Colonic mucosa (tissue), 4 donors: ENCODE measurements around the gene FAM131A. TPM values are rescaled to one million over a fixed set of nuclear protein-coding genes. Genes with fewer than 3 reads are reported as not detected.

Source experiments
- DNase-seq: peaks from one replicate; pipeline ENCODE4 v3.0.0-alpha.2; 2020
- H3K27ac ChIP-seq: fragments of 200-600 bp; one replicate; pipeline ENCODE4 v1.8.0; 2021
- H3K27me3 ChIP-seq: fragments of 200-600 bp; one replicate; pipeline ENCODE4 v1.8.0; 2021
- H3K36me3 ChIP-seq: fragments of 200-600 bp; one replicate; pipeline ENCODE4 v1.8.0; 2021
- H3K4me1 ChIP-seq: fragments of 200-600 bp; one replicate; pipeline ENCODE4 v1.8.0; 2021; ENCODE audit warnings: mild to moderate bottlenecking
- H3K4me3 ChIP-seq: fragments of 200-600 bp; one replicate; pipeline ENCODE4 v1.8.0; 2021
- H3K9ac ChIP-seq, 2 donors: one replicate each; pipeline ENCODE4 v1.7.0; 2013; ENCODE audit warnings: control low read depth in 2 of 2, low read depth in 2 of 2, low read length in 2 of 2
- H3K9me3 ChIP-seq: fragments of 200-600 bp; one replicate; pipeline ENCODE4 v1.8.0; 2021
- CTCF ChIP-seq: fragments of 200-600 bp; IDR thresholded peaks from one replicate; pipeline ENCODE4 v1.8.0; 2022; ENCODE audit warnings: antibody characterized with exemption, mild to moderate bottlenecking
- intact Hi-C: fragments of 100-400 bp; cut with DNase I; formaldehyde crosslinking; loops from one replicate; pipeline ENCODE4 v1.14.1; 2022
- total RNA-seq, 2 donors: library from RNA; stranded (reverse); fragmentation: NEBNext Ultra II Directional in 1 of 2; extraction: Animal tissue kit (Norgen Biotek cat#: 25700) in 1 of 2; gene quantifications; one replicate each; pipeline ENCODE4 v1.2.1, GENCODE V29; 2021
- donor health status: healthy.
- donor health status: DM: no; HTN: no; CAD: no.
- donor health status: DM: no; HTN: no; CAD: no.

The FAM131A gene
- total RNA-seq, result 10 to 100 TPM; 15.0 to 22.0 TPM

- no peak for DNase-seq
- peak within 1 kb of the TSS; percentile 85 for H3K4me3 ChIP-seq
- no peaks in the 10 kb centered on the region for H3K27me3 ChIP-seq
- peaks cover 13% of the 10 kb centered on the region for H3K36me3 ChIP-seq
- H3K9ac ChIP-seq, result peak within 1 kb of the TSS; percentile 72 to 81
- no peak for TF ChIP-seq CTCF
- intact Hi-C loops, result no loop called here
- no peaks in the 10 kb centered on the region for H3K4me1 ChIP-seq
- peak within 1 kb of the TSS; percentile 78 for H3K27ac ChIP-seq
- H3K9me3 ChIP-seq, result no peaks in the 10 kb centered on the region
Observed at GRCh38 chr3:184337399-184337714, at the start of gene FAM131A. Gene FAM131A, plus strand, starts transcription at chr3:184337600. Its CDS starts 31 bp downstream, at chr3:184337631.

- H3K27me3 ChIP-seq, result no peaks in the 10 kb centered on the region
- peak; percentile 52 for DNase-seq
- no peak overlapping the region for H3K9ac ChIP-seq
- TF ChIP-seq CTCF, result peak; percentile 48
- H3K36me3 ChIP-seq, result no peaks in the 10 kb centered on the region
- intact Hi-C loops, result loop anchor here (10.0 kb wide), 1 partner anchor 245 kb away; no protein-coding TSS in a partner anchor
- no peak overlapping the region for H3K27ac ChIP-seq
- H3K4me1 ChIP-seq, result no peaks in the 10 kb centered on the region
- H3K9me3 ChIP-seq, result no peaks in the 10 kb centered on the region
- H3K4me3 ChIP-seq, result no peak overlapping the region
Observed at GRCh38 chr3:184289426-184289938, 47.9 kb upstream of the FAM131A start.

GRCh38 chr3:184290331-184290730 is 47.1 kb upstream of the FAM131A start:
- no peak overlapping the region for H3K4me3 ChIP-seq
- TF ChIP-seq CTCF, result no peak
- no peaks in the 10 kb centered on the region for H3K4me1 ChIP-seq
- no peak for DNase-seq
- H3K36me3 ChIP-seq, result no peaks in the 10 kb centered on the region
- intact Hi-C loops, result loop anchor here (5.0 kb wide), 1 partner anchor 393 kb away; no protein-coding TSS in a partner anchor
- H3K27me3 ChIP-seq, result no peaks in the 10 kb centered on the region
- H3K27ac ChIP-seq, result no peak overlapping the region
- H3K9ac ChIP-seq, result no peak overlapping the region
- H3K9me3 ChIP-seq, result no peaks in the 10 kb centered on the region

- H3K4me1 ChIP-seq, result no peaks in the 10 kb centered on the region
- TF ChIP-seq CTCF, result no peak
- no peaks in the 10 kb centered on the region for H3K9me3 ChIP-seq
- H3K27ac ChIP-seq, result no peak overlapping the region
- no peaks in the 10 kb centered on the region for H3K36me3 ChIP-seq
- no peaks in the 10 kb centered on the region for H3K27me3 ChIP-seq
- H3K4me3 ChIP-seq, result no peak overlapping the region
- no peak overlapping the region for H3K9ac ChIP-seq
- intact Hi-C loops, result loop anchor here (5.0 kb wide), 1 partner anchor 394 kb away; no protein-coding TSS in a partner anchor
- DNase-seq, result no peak
Observed at GRCh38 chr3:184291044-184291737, 46.2 kb upstream of the FAM131A start.

- no peaks in the 10 kb centered on the region for H3K4me1 ChIP-seq
- H3K4me3 ChIP-seq, result no peak overlapping the region
- DNase-seq, result no peak
- no peak overlapping the region for H3K27ac ChIP-seq
- no peaks in the 10 kb centered on the region for H3K36me3 ChIP-seq
- H3K27me3 ChIP-seq, result no peaks in the 10 kb centered on the region
- intact Hi-C loops, result loop anchor here (5.0 kb wide), 1 partner anchor 395 kb away; no protein-coding TSS in a partner anchor
- H3K9ac ChIP-seq, result no peak overlapping the region
- no peaks in the 10 kb centered on the region for H3K9me3 ChIP-seq
- no peak for TF ChIP-seq CTCF
Observed at GRCh38 chr3:184291738-184292445, 45.5 kb upstream of the FAM131A start.
